Sigmoid colon (tissue), 7 donors: ENCODE data around the gene MCAT. TPM values are rescaled to one million over a fixed set of nuclear protein-coding genes. Genes with fewer than 3 reads are reported as not detected.

Experiments
- DNase-seq: peaks from one replicate; pipeline ENCODE4 v3.0.0-alpha.2; 2019
- H3K27ac ChIP-seq, 4 donors: fragments of 200-600 bp; sonication (generic); one replicate each; pipeline ENCODE4 v1.5.1; 2016 to 2019; ENCODE audit warnings: mild to moderate bottlenecking in 1 of 4
- H3K27me3 ChIP-seq, 3 donors: fragments of 200-600 bp; sonication (generic); one replicate each; pipeline ENCODE4 v1.5.1; 2019; ENCODE audit warnings: mild to moderate bottlenecking in 1 of 3
- H3K36me3 ChIP-seq, 4 donors: fragments of 200-600 bp; sonication (generic); one replicate each; pipeline ENCODE4 v1.5.1; 2016 to 2019
- H3K4me1 ChIP-seq, 4 donors: fragments of 200-600 bp; sonication (generic); one replicate each; pipeline ENCODE4 v1.5.1; 2017 to 2019
- H3K4me3 ChIP-seq, 4 donors: fragments of 200-600 bp; sonication (generic); one replicate each; pipeline ENCODE4 v1.5.1; 2017 to 2019; ENCODE audit warnings: mild to moderate bottlenecking in 2 of 4, moderate library complexity in 1 of 4
- H3K9me3 ChIP-seq, 4 donors: fragments of 200-600 bp in 3 of 4; sonication (generic) in 3 of 4; one replicate each; pipeline versions ENCODE4 v1.5.1 to v1.6.1; 2013 to 2019
- CTCF ChIP-seq, 4 experiments: fragments of 450-650 bp in 3 of 4; fragments of 200-600 bp in 1 of 4; IDR thresholded peaks; one replicate each; pipeline ENCODE4 v1.5.1; 2016 to 2019; ENCODE audit warnings: antibody characterized with exemption in 4 of 4, mild to moderate bottlenecking in 3 of 4, moderate library complexity in 2 of 4
- EP300 ChIP-seq, 4 donors: sonication (generic); formaldehyde crosslinking; IDR thresholded peaks; one replicate each; pipeline ENCODE4 v1.6.1; 2017; ENCODE audit warnings: antibody characterized with exemption in 4 of 4
- POLR2A ChIP-seq, 2 donors: fragments of 450-650 bp; IDR thresholded peaks; one replicate each; pipeline ENCODE4 v1.6.1; 2016; ENCODE audit warnings: antibody characterized with exemption in 2 of 2, mild to moderate bottlenecking in 2 of 2, moderate library complexity in 2 of 2
- POLR2AphosphoS5 ChIP-seq, 4 donors: sonication (generic); formaldehyde crosslinking; IDR thresholded peaks; one replicate each; pipeline ENCODE4 v1.6.1; 2017; ENCODE audit warnings: antibody characterized with exemption in 4 of 4
- WGBS, 2 donors: extraction: QIAGEN DNeasy Blood & Tissue Kit; methylation state at CpG; one replicate each; pipeline ENCODE4 v1.1.7; 2013; 5-methylcytosine and 5-hydroxymethylcytosine counted together
- intact Hi-C: fragments of 100-400 bp; cut with DNase I; formaldehyde crosslinking; loops from one replicate; pipeline ENCODE4 v1.15.1; 2023
- polyA plus RNA-seq, 3 donors: library from polyadenylated mRNA; stranded (reverse); fragments of 200-250 nt; gene quantifications; one replicate each; pipeline ENCODE4 v1.2.3, GENCODE V29; 2013
- total RNA-seq, 4 donors: library from RNA; depleted of rRNA; stranded (reverse); fragments of >200 nt; gene quantifications; one replicate each; pipeline ENCODE4 v1.1.0, GENCODE V29; 2016
- donor health status: healthy with polysubstance abuse.
- donor health status: Bipolar disorder and iron deficiency.
- donor health status: healthy.

Gene MCAT
- total and polyA plus RNA-seq, 7 donors, result 10.2 to 23.4 (median 16.8) TPM

GRCh38 chr22:43182118-43182517, 38.9 kb upstream of the MCAT start:
- no peak overlapping the region for H3K27ac ChIP-seq
- TF ChIP-seq POLR2A (IDR thresholded peaks at IDR 0.05) (no peak), EP300 (IDR thresholded peaks at IDR 0.05) (no peak), POLR2AphosphoS5 (IDR thresholded peaks at IDR 0.05) (no peak), CTCF (IDR thresholded peaks at IDR 0.05) (no peak)
- no peaks in the 10 kb centered on the region for H3K27me3 ChIP-seq
- DNase-seq, result no peak
- peaks cover 0 to 45% (median 16%) of the 10 kb centered on the region in 4 donors for H3K36me3 ChIP-seq
- intact Hi-C loops, result no loop called here
- H3K9me3 ChIP-seq, result no peaks in the 10 kb centered on the region
- 95% methylated on average over 10 of the region's 10 CpGs for WGBS, 2 donors
- peaks cover 0 to 16% (median 14%) of the 10 kb centered on the region in 4 donors for H3K4me1 ChIP-seq
- H3K4me3 ChIP-seq, result no peak overlapping the region

- TF ChIP-seq POLR2A (IDR thresholded peaks at IDR 0.05) (no peak), CTCF (IDR thresholded peaks at IDR 0.05) (no peak), EP300 (IDR thresholded peaks at IDR 0.05) (no peak), POLR2AphosphoS5 (IDR thresholded peaks at IDR 0.05) (no peak)
- no peak for DNase-seq
- H3K36me3 ChIP-seq, result peaks cover 0 to 46% (median 16%) of the 10 kb centered on the region in 4 donors
Observed at GRCh38 chr22:43181321-43182076, 38.3 kb upstream of the MCAT start.

GRCh38 chr22:43180670-43181069, 37.5 kb upstream of the MCAT start:
- TF ChIP-seq EP300 (IDR thresholded peaks at IDR 0.05) (no peak), CTCF (IDR thresholded peaks at IDR 0.05) (no peak), POLR2A (IDR thresholded peaks at IDR 0.05) (no peak), POLR2AphosphoS5 (IDR thresholded peaks at IDR 0.05) (no peak)
- DNase-seq, result no peak
- H3K36me3 ChIP-seq, result peaks cover 0 to 52% (median 18%) of the 10 kb centered on the region in 4 donors

More at GRCh38 chr22:43181321-43182076, 38.3 kb upstream of the MCAT start:
- Histone ChIP-seq H3K27ac (no peak overlapping the region), H3K9me3 (no peaks in the 10 kb centered on the region), H3K4me3 (no peak overlapping the region), H3K27me3 (no peaks in the 10 kb centered on the region), H3K4me1 (peaks cover 0 to 14% (median 13%) of the 10 kb centered on the region in 4 donors)
- WGBS, 2 donors, result 95 to 96% methylated on average over 13 of the region's 13 CpGs
- intact Hi-C loops, result no loop called here

GRCh38 chr22:43179911-43180195, 36.7 kb upstream of the MCAT start:
- no peak for DNase-seq
- H3K4me1 ChIP-seq, result no peaks in the 10 kb centered on the region
- H3K4me3 ChIP-seq, result no peak overlapping the region
- H3K27me3 ChIP-seq, result no peaks in the 10 kb centered on the region
- intact Hi-C loops, result no loop called here
- H3K36me3 ChIP-seq, result peaks cover 0 to 60% (median 19%) of the 10 kb centered on the region in 4 donors
- H3K27ac ChIP-seq, result no peak overlapping the region
- TF ChIP-seq CTCF (IDR thresholded peaks at IDR 0.05) (no peak), POLR2A (IDR thresholded peaks at IDR 0.05) (no peak), EP300 (IDR thresholded peaks at IDR 0.05) (no peak), POLR2AphosphoS5 (IDR thresholded peaks at IDR 0.05) (no peak)
- H3K9me3 ChIP-seq, result no peaks in the 10 kb centered on the region
- 98% methylated on average over 15 of the region's 15 CpGs for WGBS, 2 donors

More at GRCh38 chr22:43180670-43181069, 37.5 kb upstream of the MCAT start:
- WGBS, 2 donors, result 93 to 94% methylated on average over 15 of the region's 15 CpGs
- intact Hi-C loops, result no loop called here
- Histone ChIP-seq H3K27ac (no peak overlapping the region), H3K9me3 (no peaks in the 10 kb centered on the region), H3K27me3 (no peaks in the 10 kb centered on the region), H3K4me3 (no peak overlapping the region), H3K4me1 (peaks cover 0 to 6% (median 5%) of the 10 kb centered on the region in 4 donors)
